Activated CD4-positive, alpha-beta T cell treated with anti-CD3 and anti-CD28 coated beads, Interleukin-2, amount 50 U/mL, for 48 hours (primary cell): ENCODE measurements around the gene CFAP54.
"Not testable (repeated sequence)": the region's sequence is repeated elsewhere in the genome, so short reads cannot be mapped to it uniquely, and the experiment has no call there.

Experiments used
- DNase-seq, 2 experiments: peaks; one replicate each; pipeline ENCODE4 v3.0.0-alpha.2; 2020

CFAP54 gene

DNA sequence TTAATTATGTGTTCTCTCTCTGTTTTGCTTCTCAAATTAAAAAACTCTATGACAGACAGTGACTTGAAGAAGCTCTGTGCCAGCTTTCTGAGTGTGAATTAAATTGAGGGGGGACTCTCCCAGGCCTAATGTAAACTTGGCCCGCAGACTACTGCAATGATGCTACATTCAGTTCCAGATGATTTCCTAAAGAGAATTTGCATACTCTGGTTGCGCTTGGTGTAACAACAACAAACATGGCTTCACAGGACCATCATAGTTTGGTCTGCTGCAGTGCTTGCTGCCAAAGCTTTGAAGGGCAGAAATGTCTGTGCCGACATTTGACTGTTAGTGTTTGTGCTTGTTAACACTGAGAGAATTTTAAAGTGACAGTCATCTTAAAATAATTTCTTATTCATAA, 25.0 kb downstream of the CFAP54 start:
- no peak for DNase-seq

GRCh38 chr12:96516472-96517430, 27.4 kb downstream of the CFAP54 start:
- peak; percentile 90 to 91 for DNase-seq

DNA sequence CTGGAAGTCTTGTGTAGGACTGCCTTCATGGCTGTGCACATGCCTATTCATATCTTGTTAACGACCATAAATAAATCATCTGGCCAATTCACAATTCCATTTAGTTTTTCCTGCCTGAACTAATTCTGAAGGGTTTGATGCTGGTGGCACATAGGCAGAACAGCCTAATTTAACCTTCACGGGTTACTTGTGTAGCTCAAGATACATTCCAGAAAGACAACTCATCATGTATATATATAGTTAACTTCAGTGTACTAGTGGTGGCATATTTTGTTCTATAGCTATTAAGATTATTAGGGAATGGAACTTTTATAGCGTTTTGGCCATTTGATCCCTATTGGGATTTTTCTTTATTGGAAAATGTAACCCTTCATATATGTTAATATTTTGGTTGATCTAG, 31.4 kb downstream of the CFAP54 start:
- DNase-seq = no peak

GRCh38 chr12:96521895-96522682, 32.7 kb downstream of the CFAP54 start:
- DNase-seq = no peak

DNA sequence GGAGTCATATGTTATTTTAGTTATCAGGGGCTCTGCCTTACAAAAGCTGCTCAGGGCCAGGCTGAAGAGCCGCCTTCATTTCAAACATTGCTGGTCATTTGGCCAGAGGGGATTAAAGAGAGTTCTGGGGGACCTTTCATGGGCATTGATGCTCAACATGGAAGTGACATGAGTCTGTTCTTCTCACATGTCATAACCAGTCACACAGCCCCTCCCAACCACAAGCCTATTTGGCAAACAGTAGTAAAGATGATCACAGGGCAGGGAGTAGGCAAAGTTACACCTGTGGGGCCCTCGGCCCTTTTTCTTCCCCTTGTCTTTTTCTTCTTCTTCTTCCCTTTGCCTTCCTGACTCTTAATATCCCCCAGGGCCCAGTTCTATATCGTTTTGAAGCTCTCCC, 33.3 kb downstream of the CFAP54 start:
- no peak for DNase-seq

- DNase-seq = no peak
Measured at GRCh38 chr12:96526110-96526509, 36.7 kb downstream of the CFAP54 start.

DNA sequence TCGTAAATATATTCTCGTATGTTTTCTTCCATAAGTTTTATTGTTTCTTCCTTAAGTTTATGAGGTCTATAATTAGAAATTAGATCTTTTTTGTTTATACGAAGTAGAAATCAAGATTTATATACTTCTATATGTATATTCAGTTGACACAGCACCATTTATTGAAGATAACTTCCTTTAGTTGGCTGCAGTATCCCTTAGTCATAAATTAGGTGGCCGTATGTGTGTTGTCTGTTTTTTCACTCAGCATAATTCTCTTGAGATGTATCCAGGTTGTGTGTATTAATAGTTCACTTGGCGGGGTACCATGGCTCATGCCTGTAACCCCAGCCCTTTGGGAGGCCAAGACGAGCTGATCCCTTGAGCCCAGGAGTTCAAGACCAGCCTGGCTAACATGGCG, 40.5 kb downstream of the CFAP54 start:
- DNase-seq = no peak

GRCh38 chr12:96534339-96534738, 45.0 kb downstream of the CFAP54 start:
- no peak for DNase-seq

DNA sequence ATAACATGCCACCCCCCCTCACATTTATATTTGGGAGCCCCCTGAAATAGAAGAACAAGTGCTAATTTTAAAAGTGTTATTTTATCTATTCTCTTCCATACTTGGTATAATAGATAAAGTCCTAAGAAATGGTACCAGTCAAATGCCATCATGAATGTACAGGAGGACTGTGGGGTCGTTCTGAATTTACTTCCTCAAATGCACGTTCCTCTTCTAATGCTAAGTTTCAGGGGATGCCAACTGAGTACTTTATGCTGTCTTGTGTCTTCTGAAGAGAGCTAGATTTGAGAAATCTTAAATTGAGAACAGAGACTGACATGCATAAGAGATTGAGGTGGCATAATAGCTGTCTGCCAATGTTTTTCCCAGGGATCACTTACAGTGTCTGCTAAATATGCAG, 59.0 kb downstream of the CFAP54 start:
- DNase-seq = no peak

GRCh38 chr12:96549341-96549740, 60.0 kb downstream of the CFAP54 start:
- DNase-seq = no peak

- DNase-seq = no peak
Measured at GRCh38 chr12:96570579-96570978, 81.2 kb downstream of the CFAP54 start.

DNA sequence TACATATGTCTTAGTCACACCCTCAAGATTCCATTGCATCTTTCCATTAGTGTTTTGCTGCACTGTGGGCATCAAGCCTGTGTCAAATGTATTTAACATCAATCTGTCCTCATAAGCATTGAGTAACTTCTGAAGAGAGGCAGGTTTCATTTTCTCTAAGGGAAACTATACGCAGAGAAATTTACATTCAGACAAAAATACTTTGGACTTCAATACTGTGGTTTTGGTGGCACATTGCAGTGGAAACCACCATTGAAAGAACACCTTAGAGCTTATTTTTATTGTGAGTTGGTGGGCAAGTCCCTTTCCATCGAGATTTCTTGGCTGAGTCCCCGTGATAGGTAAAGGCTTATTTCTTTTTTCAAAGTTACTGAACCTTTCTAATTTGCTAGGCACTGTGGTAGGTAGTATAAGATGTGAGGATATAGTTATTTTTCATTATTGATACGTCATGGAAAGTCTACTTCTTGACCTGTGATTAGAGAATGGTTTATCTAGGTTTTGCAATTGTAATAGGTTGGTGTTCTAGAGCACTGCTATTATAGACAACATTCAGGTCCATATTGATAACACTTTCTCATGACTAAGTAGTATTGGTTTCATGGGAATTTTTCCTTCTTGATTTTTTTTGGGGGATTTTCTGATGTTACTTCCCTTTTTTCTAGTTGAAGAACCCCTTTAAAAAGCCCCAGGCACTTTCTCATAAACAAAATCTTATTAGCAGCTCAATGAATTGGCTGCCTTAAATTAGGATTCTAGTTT, 81.9 kb downstream of the CFAP54 start:
- peak in 1 of 2 experiments; percentile 12 for DNase-seq

GRCh38 chr12:96578526-96579125, 89.2 kb downstream of the CFAP54 start:
- DNase-seq = no peak

- no peak for DNase-seq
Measured at GRCh38 chr12:96585977-96586376, 96.6 kb downstream of the CFAP54 start.

DNA sequence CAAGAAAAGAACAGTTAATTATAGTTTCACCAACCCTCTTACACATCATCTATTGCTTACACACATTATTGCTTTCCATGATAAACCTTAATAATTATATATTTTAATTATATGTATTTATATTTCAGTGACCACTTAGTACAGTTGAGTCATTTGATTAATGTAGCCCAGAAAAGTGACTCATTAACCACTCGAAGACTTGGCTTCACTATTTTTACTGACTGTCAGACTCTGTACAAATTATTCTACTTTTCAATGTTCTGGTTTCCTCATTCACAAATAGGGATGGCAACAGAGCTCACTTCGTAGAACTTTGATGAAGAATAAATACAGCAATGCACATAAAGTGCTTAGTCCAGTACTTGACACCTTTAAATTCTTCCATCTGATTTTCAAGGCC, 98.3 kb downstream of the CFAP54 start:
- no peak for DNase-seq

DNA sequence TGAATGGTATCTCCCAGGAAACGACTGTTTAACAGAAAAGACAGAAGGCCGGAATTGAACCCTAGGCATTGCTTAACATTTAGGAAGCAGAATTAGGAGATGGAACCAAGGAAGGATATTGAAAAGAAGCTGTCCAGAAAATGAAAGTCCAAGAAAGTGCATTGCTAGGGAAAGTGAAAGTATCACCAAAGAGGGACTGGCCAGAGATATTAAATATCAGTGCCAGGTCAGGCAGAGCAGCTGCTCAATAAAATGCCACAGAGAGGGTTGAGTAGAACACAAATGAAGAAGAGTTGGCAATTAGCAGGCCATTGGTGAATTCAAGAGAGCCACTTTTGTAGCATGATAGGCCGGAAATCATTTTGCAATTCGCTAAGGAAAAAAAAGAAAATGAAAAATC, 101.6 kb downstream of the CFAP54 start:
- DNase-seq = no peak

DNA sequence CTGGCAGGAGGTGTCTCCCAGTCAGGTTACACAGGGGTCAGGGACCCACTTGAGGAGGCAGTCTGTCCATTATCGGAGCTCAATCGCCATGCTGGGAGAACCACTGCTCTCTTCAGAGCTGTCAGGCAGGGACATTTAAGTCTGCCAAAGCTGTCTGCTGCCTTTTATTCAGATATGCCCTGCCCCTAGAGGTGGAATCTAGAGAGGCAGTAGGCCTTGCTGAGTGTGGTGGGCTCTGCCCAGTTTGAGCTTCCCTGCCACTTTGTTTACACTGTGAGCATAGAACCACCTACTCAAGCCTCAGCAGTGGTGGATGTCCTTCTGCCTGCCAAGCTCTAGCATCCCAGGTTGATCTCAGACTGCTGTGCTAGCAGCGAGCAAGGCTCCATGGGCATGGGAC, 115.0 kb downstream of the CFAP54 start:
- DNase-seq = not testable (repeated sequence)

DNA sequence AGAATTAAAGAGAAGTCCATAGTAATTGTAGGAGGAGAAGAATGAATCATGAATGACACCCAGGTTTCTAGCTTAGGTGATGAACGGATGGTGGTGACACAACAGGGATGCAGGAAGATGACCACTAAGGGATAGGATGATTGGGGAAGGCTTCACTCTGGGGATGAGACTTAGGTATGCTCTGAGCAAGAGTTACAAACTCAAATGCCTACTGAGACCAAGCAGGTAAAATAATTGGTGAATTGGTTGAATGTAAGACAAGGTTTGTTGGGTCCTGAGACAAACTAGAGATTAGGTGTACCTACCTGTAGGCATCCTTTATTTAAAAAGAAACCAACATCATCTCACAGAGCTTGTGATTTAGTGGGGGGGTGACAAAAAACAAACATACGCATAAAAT, 116.3 kb downstream of the CFAP54 start:
- DNase-seq = no peak

GRCh38 chr12:96606134-96606533, 116.8 kb downstream of the CFAP54 start:
- DNase-seq = no peak

GRCh38 chr12:96606644-96607043, 117.3 kb downstream of the CFAP54 start:
- no peak for DNase-seq

DNA sequence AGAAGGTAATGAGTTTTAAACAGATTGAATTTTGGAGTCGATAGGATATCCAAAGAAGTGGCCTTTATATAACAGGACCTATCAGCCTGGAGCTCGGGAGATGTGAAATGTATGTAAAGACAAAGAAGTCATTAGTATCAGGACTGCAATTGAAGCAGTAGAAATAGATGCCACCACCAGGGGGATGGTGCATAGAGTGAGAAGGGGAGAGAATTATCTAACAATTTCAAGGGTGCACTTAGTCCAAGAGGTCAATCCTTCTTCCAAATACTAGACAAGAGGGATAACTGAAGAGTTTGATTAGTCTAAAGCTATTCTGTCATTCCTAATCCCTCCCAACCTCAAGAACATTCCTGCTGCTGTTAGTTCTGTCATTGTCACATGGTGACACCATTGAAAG, 127.8 kb downstream of the CFAP54 start:
- DNase-seq = no peak

DNA sequence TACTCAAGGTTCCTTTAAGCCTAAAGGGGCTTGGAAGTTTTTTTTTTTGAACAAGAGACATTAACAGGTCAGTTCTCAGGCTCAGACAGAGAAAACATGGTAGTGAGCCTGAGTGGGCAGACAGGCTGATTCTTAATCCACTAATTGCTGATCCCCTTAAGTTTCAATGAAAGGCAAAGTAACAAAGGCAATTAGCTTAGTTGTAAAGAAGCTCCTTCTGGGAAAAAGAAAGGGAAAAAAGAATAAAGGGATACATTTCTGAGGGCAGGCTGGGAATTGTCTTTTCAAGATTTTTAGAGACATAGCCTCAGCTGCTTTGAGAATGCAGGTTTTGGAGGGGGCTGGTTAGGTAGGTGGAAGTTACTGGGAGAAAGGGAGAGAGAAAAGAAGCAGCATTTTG, 133.8 kb downstream of the CFAP54 start:
- no peak for DNase-seq
